H1 (cell line): ENCODE data around the gene AGR3. TPM values are rescaled to one million over a fixed set of nuclear protein-coding genes. Genes with fewer than 3 reads are reported as not detected.

Experiments used
- CTCF ChIA-PET: fragments of 300-600 bp; sonication (Branson Sonifier 250); formaldehyde crosslinking; loops from one replicate; lab custom pipeline; 2021; ENCODE audit not compliant: partially characterized antibody; lab: Charles Lee
- POLR2A ChIA-PET: fragments of 300-600 bp; sonication (Branson Sonifier 250); formaldehyde crosslinking; loops from one replicate; lab custom pipeline; 2021; ENCODE audit warnings: inconsistent platforms; ENCODE audit not compliant: partially characterized antibody; lab: Charles Lee
- DNase-seq, 2 experiments: peaks; one replicate each; pipeline versions ENCODE4 v3.0.0 to v3.0.0-alpha.2; 2010 to 2022; ENCODE audit warnings: low spot score in 2 of 2, low read depth in 1 of 2, mixed read lengths in 1 of 2
- FAIRE-seq: peaks from 2 replicates; lab custom pipeline; 2011; peaks lifted over from hg19 to GRCh38; lab: Jason Lieb, UNC
- H2AFZ ChIP-seq: 2 replicates; pipeline ENCODE4 v1.8.1; 2012; ENCODE audit warnings: low read length, inconsistent platforms
- H2AK5ac ChIP-seq: 2 replicates; pipeline ENCODE4 v1.6.1; 2013; ENCODE audit warnings: low read depth, low read length
- H2BK120ac ChIP-seq: replicated peaks from 2 replicates; pipeline ENCODE3; 2013; ENCODE audit warnings: low read depth, low read length, inconsistent platforms
- H2BK12ac ChIP-seq: 2 replicates; pipeline ENCODE4 v1.6.1; 2013; ENCODE audit warnings: low read depth, low read length
- H2BK15ac ChIP-seq: 2 replicates; pipeline ENCODE4 v1.6.1; 2013; ENCODE audit warnings: low read length
- H2BK20ac ChIP-seq: 2 replicates; pipeline ENCODE4 v1.6.1; 2013; ENCODE audit warnings: low read length
- H2BK5ac ChIP-seq: 2 replicates; pipeline ENCODE4 v1.6.1; 2013; ENCODE audit warnings: low read depth, low read length
- H3K14ac ChIP-seq: 2 replicates; pipeline ENCODE4 v1.6.1; 2013; ENCODE audit warnings: inconsistent platforms; ENCODE audit not compliant: insufficient read length
- H3K18ac ChIP-seq: 2 replicates; pipeline ENCODE4 v1.6.1; 2013; ENCODE audit warnings: low read length; ENCODE audit errors: extremely low read depth
- H3K23ac ChIP-seq: 2 replicates; pipeline ENCODE4 v1.6.1; 2013; ENCODE audit warnings: inconsistent platforms; ENCODE audit not compliant: insufficient read length
- H3K23me2 ChIP-seq: 2 replicates; pipeline ENCODE4 v1.6.1; 2013; ENCODE audit warnings: low read depth, low read length
- H3K27ac ChIP-seq: 2 replicates; pipeline ENCODE4 v1.6.1; 2011; ENCODE audit warnings: low read depth, low read length, inconsistent platforms
- H3K27me3 ChIP-seq, 4 experiments: replicated peaks in 1 of 4; 1 replicate in 1 of 4; 2 replicates in 3 of 4; pipeline versions ENCODE4 v1.6.1 to v1.8.1; 2011 to 2013; ENCODE audit warnings: low read length in 3 of 4, mild to moderate bottlenecking in 3 of 4, inconsistent platforms in 2 of 4, mixed read lengths in 2 of 4, moderate library complexity in 1 of 4; ENCODE audit not compliant: control insufficient read depth in 3 of 4, insufficient read depth in 3 of 4; ENCODE audit errors: extremely low read depth in 1 of 4
- H3K36me3 ChIP-seq, 4 experiments: 2 replicates each; pipeline versions ENCODE4 v1.6.1 to v1.8.1; 2011 to 2013; ENCODE audit warnings: mild to moderate bottlenecking in 4 of 4, low read length in 3 of 4, moderate library complexity in 2 of 4, control low read depth in 1 of 4, inconsistent platforms in 1 of 4; ENCODE audit not compliant: insufficient read depth in 4 of 4, control insufficient read depth in 2 of 4
- H3K4ac ChIP-seq: replicated peaks from 2 replicates; pipeline ENCODE3; 2013; ENCODE audit warnings: low read length, low read depth, mixed read lengths, inconsistent platforms; ENCODE audit not compliant: insufficient read length
- H3K4me1 ChIP-seq, 4 experiments: replicated peaks in 1 of 4; 1 replicate in 1 of 4; 2 replicates in 3 of 4; pipeline versions ENCODE4 v1.6.1 to v1.8.1; 2011 to 2013; ENCODE audit warnings: low read length in 3 of 4, inconsistent platforms in 2 of 4, mixed read lengths in 1 of 4; ENCODE audit not compliant: insufficient read depth in 4 of 4, control insufficient read depth in 3 of 4
- H3K4me2 ChIP-seq, 2 experiments: 2 replicates each; pipeline versions ENCODE4 v1.6.1 to v1.8.1; 2011 to 2013; ENCODE audit warnings: low read depth in 2 of 2, low read length in 2 of 2, control low read depth in 1 of 2, inconsistent platforms in 1 of 2, mild to moderate bottlenecking in 1 of 2; ENCODE audit not compliant: insufficient read depth in 1 of 2
- H3K4me3 ChIP-seq, 4 experiments: fragments of 200-600, 300-600 bp in 1 of 4; sonication (generic), shearing (Covaris generic), sonication (Bioruptor Twin) in 1 of 4; 2 replicates each; pipeline versions ENCODE4 v1.5.1 to v1.8.1; 2011 to 2016; ENCODE audit warnings: low read length in 4 of 4, low read depth in 3 of 4, control low read depth in 2 of 4, inconsistent platforms in 2 of 4, mild to moderate bottlenecking in 2 of 4, mixed read lengths in 1 of 4, moderate library complexity in 1 of 4; ENCODE audit not compliant: insufficient read depth in 2 of 4; ENCODE audit errors: extremely low read depth in 1 of 4
- H3K56ac ChIP-seq: replicated peaks from 2 replicates; pipeline ENCODE3; 2013; ENCODE audit warnings: low read depth, mild to moderate bottlenecking, mixed read lengths, low read length, inconsistent platforms; ENCODE audit not compliant: insufficient read length
- H3K79me1 ChIP-seq: 2 replicates; pipeline ENCODE4 v1.6.1; 2013; ENCODE audit warnings: low read depth, low read length, control low read depth
- H3K79me2 ChIP-seq, 2 experiments: 2 replicates each; pipeline versions ENCODE4 v1.6.1 to v1.8.1; 2012 to 2013; ENCODE audit warnings: low read length in 2 of 2, mild to moderate bottlenecking in 2 of 2, inconsistent platforms in 1 of 2; ENCODE audit not compliant: insufficient read depth in 2 of 2, control insufficient read depth in 1 of 2
- H3K9ac ChIP-seq, 4 experiments: replicated peaks in 1 of 4; 1 replicate in 1 of 4; 2 replicates in 3 of 4; pipeline versions ENCODE4 v1.6.1 to v1.8.1; 2011 to 2013; ENCODE audit warnings: low read depth in 3 of 4, low read length in 3 of 4, control low read depth in 2 of 4, mild to moderate bottlenecking in 2 of 4, moderate library complexity in 2 of 4, inconsistent platforms in 1 of 4; ENCODE audit errors: extremely low read depth in 1 of 4
- H3K9me3 ChIP-seq, 2 experiments: 2 replicates each; pipeline versions ENCODE4 v1.6.1 to v1.8.1; 2012 to 2013; ENCODE audit warnings: mild to moderate bottlenecking in 2 of 2, moderate library complexity in 2 of 2, control low read depth in 1 of 2, inconsistent platforms in 1 of 2, low read depth in 1 of 2, low read length in 1 of 2, mixed read lengths in 1 of 2; ENCODE audit not compliant: insufficient read depth in 2 of 2
- H4K20me1 ChIP-seq, 2 experiments: replicated peaks in 1 of 2; 2 replicates each; pipeline versions ENCODE3 to v1.8.1; 2011 to 2013; ENCODE audit warnings: inconsistent platforms in 2 of 2, low read length in 2 of 2, mild to moderate bottlenecking in 1 of 2; ENCODE audit not compliant: insufficient read depth in 2 of 2, control insufficient read depth in 1 of 2
- H4K5ac ChIP-seq: 2 replicates; pipeline ENCODE4 v1.6.1; 2013; ENCODE audit warnings: low read length, low read depth, mixed read lengths, inconsistent platforms; ENCODE audit not compliant: insufficient read length
- H4K8ac ChIP-seq: 2 replicates; pipeline ENCODE4 v1.8.0; 2013; ENCODE audit warnings: mild to moderate bottlenecking, moderate library complexity, low read length, inconsistent platforms; ENCODE audit not compliant: insufficient read depth; ENCODE audit errors: extremely low read depth
- H4K91ac ChIP-seq: replicated peaks from 2 replicates; pipeline ENCODE3; 2013; ENCODE audit warnings: low read length, mixed read lengths, inconsistent platforms; ENCODE audit not compliant: insufficient read length
- BACH1 ChIP-seq: IDR thresholded peaks from 2 replicates; pipeline ENCODE4 v1.6.1; 2012; ENCODE audit warnings: low read length, improper control_type of control experiment
- CTBP2 ChIP-seq: IDR thresholded peaks from 2 replicates; pipeline ENCODE4 v1.7.0; 2011; ENCODE audit warnings: borderline replicate concordance, mild to moderate bottlenecking, moderate library complexity, mixed read lengths, low read length; ENCODE audit not compliant: insufficient read depth, insufficient read length
- EP300 ChIP-seq, 2 experiments: IDR thresholded peaks; 1 replicate in 1 of 2; 2 replicates in 1 of 2; pipeline ENCODE4 v1.6.1; 2011 to 2012; ENCODE audit warnings: low read depth in 2 of 2, low read length in 2 of 2, mild to moderate bottlenecking in 2 of 2, borderline replicate concordance in 1 of 2, inconsistent platforms in 1 of 2, moderate library complexity in 1 of 2
- HDAC2 ChIP-seq, 2 experiments: fragments of 300-600 bp in 1 of 2; sonication (generic) in 1 of 2; IDR thresholded peaks; 2 replicates each; pipeline ENCODE4 v1.6.1; 2011 to 2012; ENCODE audit warnings: low read depth in 2 of 2, low read length in 2 of 2, mild to moderate bottlenecking in 2 of 2, moderate library complexity in 2 of 2, borderline replicate concordance in 1 of 2, inconsistent platforms in 1 of 2
- JUN ChIP-seq: IDR thresholded peaks from 2 replicates; pipeline ENCODE4 v1.6.1; 2011; ENCODE audit warnings: low read depth, mild to moderate bottlenecking, improper control_type of control experiment, low read length
- NRF1 ChIP-seq: IDR thresholded peaks from 2 replicates; pipeline ENCODE4 v1.6.1; 2011; ENCODE audit warnings: mild to moderate bottlenecking, low read depth, low read length, improper control_type of control experiment
- SP4 ChIP-seq: IDR thresholded peaks from 2 replicates; pipeline ENCODE4 v1.6.1; 2012; ENCODE audit warnings: low read length, inconsistent platforms
- ZNF274 ChIP-seq: IDR thresholded peaks from 2 replicates; pipeline ENCODE4 v1.7.0; 2012; ENCODE audit warnings: low read length, borderline replicate concordance; ENCODE audit errors: extremely low read depth
- WGBS, 2 experiments: shearing (Covaris generic) in 1 of 2; methylation state at CpG; one replicate each; pipeline versions ENCODE4 v1.1.6 to v1.1.7; 2013 to 2015; ENCODE audit warnings: low lambda C conversion rate in 2 of 2, mixed read lengths in 2 of 2, inconsistent platforms in 1 of 2, low coverage in 1 of 2, missing lambda C conversion rate in 1 of 2; ENCODE audit not compliant: insufficient replicate concordance in 2 of 2, insufficient coverage in 1 of 2, insufficient read length in 1 of 2; ENCODE audit errors: extremely low coverage in 1 of 2, missing lambda C conversion rate in 1 of 2; 5-methylcytosine and 5-hydroxymethylcytosine counted together
- polyA plus RNA-seq, 7 experiments: library from polyadenylated mRNA; depleted of rRNA in 3 of 7; stranded (reverse) in 5 of 7; unstranded in 2 of 7; fragments of >200 nt in 5 of 7; fragments of 200-250 nt in 2 of 7; gene quantifications; 1 replicate in 5 of 7; 2 replicates in 1 of 7; 4 replicates in 1 of 7; pipeline versions ENCODE4 v1.2.1 to v1.2.3, GENCODE V29; 2011 to 2013; ENCODE audit warnings: missing spikeins in 2 of 7, mixed read lengths in 2 of 7
- total RNA-seq: library from RNA; stranded (reverse); fragmentation: NEBNext Ultra II Directional; extraction: Animal tissue kit (Norgen Biotek cat#: 25700); gene quantifications from 2 replicates; pipeline ENCODE4 v1.2.1, GENCODE V29; 2021
- TF ChIP-seq, protein P1 (sequence below): IDR thresholded peaks from 2 replicates; pipeline ENCODE4 v1.6.1; 2011; ENCODE audit warnings: low read length, improper control_type of control experiment

AGR3 gene
- total and polyA plus RNA-seq, 2 of the 8 experiments (the other 6 are each of a cell fraction or from before 2014, with no cell fraction given): not detected

DNA sequence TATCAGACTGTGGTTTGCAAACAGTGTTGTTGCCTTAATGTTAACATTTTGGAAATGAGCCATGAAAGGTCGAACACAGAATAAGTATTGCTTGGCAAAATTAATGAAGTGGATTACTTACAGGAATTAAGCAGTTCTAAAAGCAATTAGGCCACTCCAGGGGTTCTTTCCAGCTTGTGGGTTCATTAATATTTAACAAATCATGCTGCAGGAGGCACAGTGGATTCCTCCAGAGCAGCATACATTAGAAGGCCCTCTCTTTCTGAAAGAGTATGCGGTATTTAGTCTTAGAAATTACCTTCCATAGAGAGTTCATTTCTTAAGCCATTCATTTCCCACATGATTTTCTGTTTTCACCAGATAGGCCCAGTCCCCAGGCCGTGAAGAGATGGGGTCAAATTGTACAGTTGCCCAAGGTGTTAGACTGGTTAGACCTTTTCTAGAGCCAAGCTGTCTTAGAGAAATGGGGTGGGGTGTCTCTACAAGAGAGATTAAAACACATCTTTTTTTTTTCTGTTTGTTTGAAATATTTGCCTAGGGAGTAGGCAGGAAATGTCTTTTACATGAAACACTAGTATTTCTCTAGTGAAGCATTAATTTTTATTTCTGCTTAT, 40.0 kb upstream of the AGR3 start:
- no peak overlapping the region for H2BK12ac ChIP-seq
- H2AFZ ChIP-seq: no peak overlapping the region
- no peaks in the 10 kb centered on the region for H3K4me1 ChIP-seq
- H3K4me2 ChIP-seq: no peak overlapping the region
- FAIRE-seq: no peak
- H4K8ac ChIP-seq: no peak overlapping the region
- H2BK15ac ChIP-seq: no peak overlapping the region
- H3K18ac ChIP-seq: no peak overlapping the region
- TF ChIP-seq EP300 (IDR thresholded peaks at IDR 0.05; ENCODE audit: borderline replicate concordance in 1 of 2, low read depth in 2 of 2, low read length in 2 of 2): no peak
- no peak for TF ChIP-seq NRF1
- TF ChIP-seq HDAC2 (IDR thresholded peaks at IDR 0.05; ENCODE audit: borderline replicate concordance in 1 of 2, low read depth in 2 of 2, low read length in 2 of 2): no peak
- no peak for TF ChIP-seq CTBP2
- TF ChIP-seq ZNF274: no peak
- TF ChIP-seq JUN: no peak
- TF ChIP-seq, protein P1, sequence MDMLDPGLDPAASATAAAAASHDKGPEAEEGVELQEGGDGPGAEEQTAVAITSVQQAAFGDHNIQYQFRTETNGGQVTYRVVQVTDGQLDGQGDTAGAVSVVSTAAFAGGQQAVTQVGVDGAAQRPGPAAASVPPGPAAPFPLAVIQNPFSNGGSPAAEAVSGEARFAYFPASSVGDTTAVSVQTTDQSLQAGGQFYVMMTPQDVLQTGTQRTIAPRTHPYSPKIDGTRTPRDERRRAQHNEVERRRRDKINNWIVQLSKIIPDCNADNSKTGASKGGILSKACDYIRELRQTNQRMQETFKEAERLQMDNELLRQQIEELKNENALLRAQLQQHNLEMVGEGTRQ: no peak
- TF ChIP-seq BACH1: no peak
- no peak for TF ChIP-seq SP4
- TF ChIP-seq, all 59 proteins: peak for 0
- H3K27ac ChIP-seq: no peak overlapping the region
- CTCF ChIA-PET: interaction anchor here (0.6 to 2.7 kb wide), 5 partner anchors 10 to 227 kb away, joined by 3 to 15 read pairs (median 10); no protein-coding TSS in a partner anchor
- POLR2A ChIA-PET: no interaction called here
- H3K27me3 ChIP-seq: peaks cover 0 to 1% (median 0%) of the 10 kb centered on the region in 4 experiments; a peak in 1 of 7 replicates
- DNase-seq: no peak
- no peak overlapping the region for H2BK120ac ChIP-seq
- no peaks in the 10 kb centered on the region for H4K20me1 ChIP-seq
- H3K9me3 ChIP-seq: 0 out of 4 replicates have a peak, but pooled peaks cover 0 to 3% of the 10 kb centered on the region in 2 experiments
- H3K4ac ChIP-seq: no peak overlapping the region
- H4K5ac ChIP-seq: no peak overlapping the region
- H4K91ac ChIP-seq: no peak overlapping the region
- no peak overlapping the region for H2BK5ac ChIP-seq
- no peak overlapping the region for H3K14ac ChIP-seq
- no peak overlapping the region for H3K4me3 ChIP-seq
- no peak overlapping the region for H2BK20ac ChIP-seq
- no peaks in the 10 kb centered on the region for H3K79me1 ChIP-seq
- no peak overlapping the region for H3K23ac ChIP-seq
- H2AK5ac ChIP-seq: no peak overlapping the region
- 92% methylated on average over 3 of the region's 3 CpGs; no CpG with 5 or more reads in 1 of the 2 experiments for WGBS, 2 experiments
- H3K23me2 ChIP-seq: no peaks in the 10 kb centered on the region
- no peaks in the 10 kb centered on the region for H3K79me2 ChIP-seq
- no peak overlapping the region for H3K9ac ChIP-seq
- no peak overlapping the region for H3K56ac ChIP-seq
- H3K36me3 ChIP-seq: no peaks in the 10 kb centered on the region
